ENCODE data around the gene MEF2A.
A peak's percentile ranks its signal among the peaks of the same experiment; 100 is the strongest.
"Not testable (repeated sequence)": the region's sequence is repeated elsewhere in the genome, so short reads cannot be mapped to it uniquely, and the experiment has no call there.

Gene MEF2A

DNA sequence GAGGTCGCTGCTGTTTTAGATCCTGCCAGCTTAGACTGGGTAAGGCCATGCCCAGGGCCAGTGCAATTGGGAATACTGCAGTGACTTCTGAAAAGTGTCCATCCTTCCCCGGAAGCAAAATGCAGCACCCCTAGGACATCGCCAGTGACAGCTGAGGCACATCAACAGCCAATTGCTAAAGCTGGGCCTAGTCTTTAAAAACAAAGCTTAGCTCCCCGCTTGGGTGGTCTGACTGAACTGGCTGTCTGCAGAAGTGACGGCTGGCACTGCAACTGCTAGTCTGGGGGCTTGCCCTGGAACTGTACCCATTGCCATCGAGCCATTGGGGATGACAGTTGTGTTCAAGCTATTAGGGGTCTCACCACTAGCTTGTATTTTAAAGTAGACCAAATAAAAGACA is 163.1 kb downstream of the MEF2A start:
- DNase-seq (ENCODE audit: low read depth, low spot score) = no peak

DNA sequence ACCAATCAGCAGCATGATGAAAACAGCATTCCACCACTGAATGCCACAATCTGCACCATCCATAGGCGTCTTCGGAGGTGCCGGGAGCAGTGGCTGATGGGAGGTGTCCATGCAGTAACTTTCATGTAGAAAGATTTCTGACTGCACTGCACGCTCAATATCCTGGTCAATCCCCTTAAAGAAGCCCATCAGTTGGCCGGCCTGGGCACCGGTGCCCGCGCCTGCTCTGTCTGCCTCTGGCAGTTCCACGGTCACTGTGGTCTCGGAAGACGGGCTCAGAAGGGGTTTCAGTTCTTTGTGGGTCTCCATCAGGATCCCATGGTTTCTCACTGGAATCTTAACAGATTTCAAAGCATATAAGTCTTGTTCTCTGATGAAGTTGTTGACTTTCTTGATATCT is 163.5 kb downstream of the MEF2A start:
- no peak for DNase-seq (ENCODE audit: low read depth, low spot score)

DNA sequence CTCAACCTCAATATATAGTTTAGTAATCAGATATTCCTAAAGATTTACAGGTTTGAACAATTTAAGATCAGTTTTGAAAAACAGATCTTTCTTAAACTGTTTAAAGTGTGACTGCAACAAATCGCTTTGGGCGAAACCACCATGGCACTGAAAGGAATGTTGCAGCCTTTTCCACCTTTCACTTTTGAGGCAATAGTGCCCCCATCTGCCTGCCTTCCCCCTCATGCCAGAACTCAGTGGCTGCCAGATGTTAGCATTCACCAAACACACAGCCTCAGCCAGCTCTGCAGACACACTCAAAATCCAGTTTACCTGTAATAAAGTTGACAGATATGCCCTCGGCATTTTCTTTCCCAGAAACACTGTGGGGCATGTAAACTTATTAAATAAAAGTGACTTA is 164.1 kb downstream of the MEF2A start:
- peak; percentile 63 for DNase-seq (ENCODE audit: low read depth, low spot score)

DNA sequence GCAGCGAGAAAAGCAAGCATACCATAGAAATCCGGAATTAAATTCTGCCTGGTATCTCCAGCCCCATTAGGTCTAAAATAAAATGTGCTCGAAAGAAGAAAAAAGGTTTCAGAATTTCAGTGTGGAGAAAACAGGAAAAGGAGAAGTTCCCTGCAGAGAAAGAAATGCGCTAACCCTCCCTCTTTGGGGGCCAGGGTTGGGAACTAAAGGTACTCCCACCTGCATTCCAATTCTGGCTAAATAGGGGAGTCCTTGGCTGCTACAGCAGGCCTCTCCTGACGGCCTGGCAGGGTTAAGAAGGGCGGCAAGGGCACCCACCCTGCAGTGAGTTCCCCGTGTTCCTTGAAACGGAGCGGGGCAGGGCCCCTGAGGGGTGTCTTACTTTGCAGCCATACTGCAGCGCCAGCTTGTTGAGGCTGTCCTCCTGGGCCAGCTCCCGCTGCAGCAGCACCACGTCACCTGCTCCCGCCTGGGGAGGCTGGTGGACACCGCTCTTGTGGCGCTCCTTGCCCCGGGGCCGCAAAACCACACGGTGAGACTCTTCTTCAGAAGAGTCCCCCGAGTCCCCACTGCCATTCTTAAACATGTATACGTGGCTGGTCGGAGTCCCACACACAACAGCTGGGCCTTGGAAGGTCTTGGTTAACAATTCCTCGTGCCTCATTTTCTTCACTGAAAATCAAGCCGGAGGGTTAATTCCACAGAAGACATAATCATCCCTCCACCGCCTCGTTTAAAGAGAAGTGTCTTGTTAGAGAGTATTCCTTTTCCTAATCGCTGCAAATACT is 165.7 kb downstream of the MEF2A start:
- no peak for DNase-seq (ENCODE audit: low read depth, low spot score)

DNA sequence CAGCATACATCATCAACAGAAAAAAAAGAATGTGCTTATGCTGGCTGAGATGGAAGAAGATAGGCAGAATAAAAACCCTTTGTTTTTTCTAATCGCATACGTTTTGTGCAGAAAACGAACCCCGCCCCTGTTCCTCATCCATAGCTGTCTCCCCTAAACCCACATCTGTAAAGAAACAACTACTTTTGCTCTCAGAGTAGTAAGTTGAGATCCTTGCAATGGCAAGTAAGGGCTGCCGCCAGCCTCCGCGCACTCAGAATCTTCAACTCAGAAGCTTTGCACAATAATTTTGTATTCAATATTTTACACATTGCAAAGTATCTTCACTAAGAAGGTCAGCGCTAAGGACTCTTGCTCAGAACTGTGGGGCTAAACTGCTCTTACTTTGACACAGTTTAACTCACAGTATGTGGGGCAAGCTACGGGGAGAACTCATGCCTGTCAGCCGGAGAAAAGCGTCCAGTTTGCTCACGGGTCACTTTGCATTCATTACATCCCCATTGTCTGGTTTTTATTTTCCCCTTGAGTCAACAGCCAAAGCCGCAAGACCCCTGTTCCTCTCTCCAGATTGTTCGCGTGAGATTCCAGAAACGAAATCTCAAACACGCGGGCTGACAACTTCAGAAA is 166.5 kb downstream of the MEF2A start:
- DNase-seq (ENCODE audit: low read depth, low spot score) = peak; percentile 44

DNA sequence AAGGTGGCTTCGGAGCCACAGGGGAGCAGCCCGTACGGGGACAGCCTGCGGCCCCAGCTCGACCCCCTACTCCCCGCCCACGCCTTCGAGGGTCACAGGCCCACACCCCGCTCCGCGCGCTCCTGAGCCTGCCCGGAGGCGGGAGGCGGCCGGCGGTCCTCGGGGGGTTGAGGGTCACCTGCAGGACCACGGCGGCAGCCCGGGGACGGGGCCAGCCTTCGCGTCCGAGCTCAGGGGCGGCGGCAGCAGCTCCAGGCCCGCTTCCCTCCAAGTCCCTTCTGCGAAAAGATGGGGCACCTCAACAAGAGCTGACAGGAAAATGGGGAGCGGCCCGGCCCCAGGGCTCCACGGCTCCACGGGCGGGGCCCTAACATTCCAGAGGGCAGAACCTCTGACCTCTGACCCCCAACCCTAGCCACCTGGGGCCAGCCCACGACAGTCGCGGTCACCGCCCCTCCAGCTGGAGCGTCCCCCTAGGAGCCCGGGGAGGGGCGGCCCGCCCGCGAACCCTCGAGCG is 167.0 kb downstream of the MEF2A start:
- no peak for DNase-seq (ENCODE audit: low read depth, low spot score)

DNA sequence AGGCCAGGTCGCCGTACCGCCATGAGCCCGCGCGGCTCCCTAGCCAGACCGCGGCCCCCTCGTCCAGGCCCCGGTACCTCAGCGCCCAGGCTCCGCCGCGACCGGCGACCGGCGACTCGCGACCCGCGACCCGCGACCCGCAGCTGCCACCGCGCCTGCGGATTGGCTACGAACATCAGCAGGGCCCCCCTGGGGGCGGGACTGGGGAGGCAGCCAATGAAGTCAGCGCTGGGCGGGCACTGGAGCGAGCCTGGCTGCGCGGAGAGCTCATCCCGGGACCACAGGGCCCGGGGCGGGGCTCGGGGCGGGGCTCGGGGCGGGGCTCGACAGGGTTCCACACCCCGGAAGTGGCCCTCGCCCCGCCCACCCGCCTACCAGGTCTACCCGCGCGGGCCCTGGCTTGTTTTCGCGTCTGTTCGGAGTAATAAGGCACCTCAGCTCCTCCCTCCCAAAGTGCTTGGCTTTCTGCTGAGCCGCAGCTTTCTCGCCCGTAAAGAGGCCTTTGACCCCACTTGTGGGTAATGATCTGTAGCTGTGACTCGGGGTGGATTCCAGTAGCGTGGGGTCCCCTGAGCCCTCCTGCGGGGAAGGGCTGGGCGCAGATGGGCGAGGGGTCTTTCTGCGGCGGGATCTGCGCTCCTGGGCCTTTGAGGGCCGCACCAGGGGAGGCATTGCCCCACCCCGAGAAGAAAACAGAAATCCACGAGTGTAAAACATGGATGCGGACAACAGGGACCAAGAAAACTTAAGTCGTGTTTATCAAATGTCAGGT is 167.7 kb downstream of the MEF2A start, which contains the start of gene LYSMD4:
Gene LYSMD4, minus strand, starts transcription at position 170 of the 772 bp plus-strand sequence. CDS start 1,438 bp downstream, outside the sequence.
- peak; percentile 98 for DNase-seq (ENCODE audit: low read depth, low spot score)

DNA sequence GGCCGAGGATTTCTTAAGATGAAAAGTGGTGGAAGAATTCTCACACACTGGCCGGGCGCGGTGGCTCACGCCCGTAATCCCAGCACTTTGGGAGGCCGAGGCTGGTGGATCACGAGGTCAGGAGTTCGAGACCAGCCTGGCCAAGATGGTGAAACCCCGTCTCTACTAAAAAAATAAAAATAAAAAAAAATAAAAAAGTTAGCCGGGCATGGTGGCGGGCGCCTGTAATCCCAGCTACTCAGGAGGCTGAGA is 168.2 kb downstream of the MEF2A start:
- DNase-seq (ENCODE audit: low read depth, low spot score) = not testable (repeated sequence)

DNA sequence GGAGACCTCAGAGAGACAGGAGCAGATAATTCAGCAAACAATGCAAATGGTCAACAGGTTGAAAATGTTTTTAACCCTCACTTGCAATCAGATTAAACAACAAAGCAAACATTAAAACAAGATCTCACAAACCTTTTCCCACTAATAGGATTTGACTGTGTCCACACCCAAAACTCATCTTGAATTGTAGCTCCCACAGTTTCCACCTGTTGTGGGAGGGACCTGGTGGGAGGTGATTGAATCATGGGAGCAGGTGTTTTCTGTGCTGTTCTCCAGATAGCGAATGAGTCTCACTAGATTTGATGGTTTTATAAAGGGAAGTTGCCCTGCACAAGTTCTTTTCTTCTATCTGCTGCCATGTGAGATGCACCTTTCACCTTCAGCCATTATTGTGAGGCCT is 168.8 kb downstream of the MEF2A start:
- no peak for DNase-seq (ENCODE audit: low read depth, low spot score)

DNA sequence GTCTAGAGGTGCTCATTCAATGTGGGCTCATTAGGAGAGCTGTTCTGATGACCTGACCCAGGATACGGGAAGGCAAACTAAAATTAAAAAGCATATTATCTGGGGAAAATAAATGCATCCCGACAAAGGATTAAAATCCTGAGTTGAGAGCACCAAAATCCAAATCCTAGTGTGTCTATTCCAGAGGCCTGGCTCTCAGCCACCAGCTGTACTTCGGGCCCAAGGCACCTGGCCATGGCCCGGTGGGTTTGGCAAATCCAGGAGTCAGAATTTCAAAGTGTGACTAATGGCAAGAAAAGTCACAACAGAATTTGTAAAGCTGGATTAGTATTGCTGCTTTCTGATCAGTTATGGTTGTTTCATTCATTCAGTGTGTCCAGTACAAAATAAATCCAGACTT is 170.1 kb downstream of the MEF2A start:
- peak; percentile 26 for DNase-seq (ENCODE audit: low read depth, low spot score)

DNA sequence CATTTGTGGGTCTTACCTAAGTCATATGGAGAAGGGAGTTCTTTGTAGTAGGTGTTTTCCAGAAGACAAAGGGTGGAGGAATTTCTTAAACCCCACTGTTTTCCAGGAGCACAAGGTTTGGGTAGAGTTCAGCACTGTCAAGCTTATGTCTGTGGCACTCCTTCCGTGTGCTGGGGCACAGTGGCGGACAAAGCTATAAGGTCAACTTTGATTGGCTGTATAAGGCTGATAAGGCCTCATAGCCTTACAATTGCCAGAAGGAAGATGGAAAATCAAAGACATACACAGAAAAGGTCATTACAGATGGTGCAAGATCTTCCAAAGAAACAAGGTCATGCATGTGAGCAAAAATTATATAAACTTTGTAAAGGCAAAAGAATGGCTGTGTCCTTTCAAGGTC is 170.9 kb downstream of the MEF2A start:
- no peak for DNase-seq (ENCODE audit: low read depth, low spot score)

DNA sequence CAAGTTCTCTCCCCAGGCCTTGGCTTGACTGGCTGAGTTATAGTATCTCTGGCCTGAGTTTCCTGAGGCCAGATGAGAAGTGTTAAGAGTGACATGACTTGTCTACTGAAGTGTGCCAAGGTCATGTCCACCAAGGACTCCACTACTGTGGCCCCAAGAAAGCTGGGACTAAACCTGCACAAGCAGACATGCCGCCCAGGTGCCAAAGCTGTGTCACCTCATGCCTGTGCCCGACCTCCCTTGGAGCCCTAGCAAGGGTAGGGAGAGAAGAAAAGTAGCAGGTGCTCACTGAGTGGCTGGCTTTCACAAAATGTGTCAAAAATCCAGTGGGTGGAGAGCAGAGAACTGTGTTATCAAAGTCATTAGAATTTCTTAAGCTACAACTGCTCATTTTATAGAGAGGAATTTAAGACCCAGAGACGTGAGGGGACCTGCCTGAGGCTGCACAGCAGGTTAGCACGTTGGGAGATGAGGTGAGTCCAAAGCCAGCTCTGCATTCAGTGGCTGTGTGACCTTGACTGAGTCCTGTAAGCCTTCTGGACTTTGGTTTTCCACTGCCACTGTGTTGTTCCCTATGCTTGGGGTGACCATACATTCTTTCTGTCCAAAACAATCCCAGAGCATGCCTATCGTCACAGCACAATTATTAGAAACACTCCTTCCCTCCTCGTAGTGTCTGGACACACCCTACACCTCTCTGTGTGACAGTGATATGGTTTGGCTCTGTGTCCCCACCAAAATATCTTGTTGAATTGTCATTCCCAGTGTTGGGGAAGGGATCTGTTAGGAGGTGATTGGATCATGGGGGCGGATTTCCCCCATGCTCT is 172.4 kb downstream of the MEF2A start:
- no peak for DNase-seq (ENCODE audit: low read depth, low spot score)

DNA sequence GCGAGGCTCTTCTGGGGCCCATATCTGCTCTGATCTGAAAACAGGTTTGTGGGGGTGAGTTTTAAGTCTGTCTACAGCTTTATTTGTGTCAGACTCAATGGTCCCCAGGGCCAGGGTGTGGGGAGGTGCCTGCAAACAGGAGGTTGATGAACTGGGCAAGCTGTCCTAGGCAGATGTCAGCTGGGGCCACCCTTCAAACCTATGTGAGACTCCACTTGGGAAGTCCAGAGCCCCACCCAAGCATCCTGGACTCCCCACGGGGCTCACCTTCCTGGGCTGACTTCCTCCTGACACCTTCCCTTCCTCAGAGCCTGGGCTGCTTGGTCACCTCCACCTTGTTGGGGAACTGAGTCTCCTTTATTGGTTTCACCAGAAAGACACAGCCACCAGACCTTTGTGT is 176.1 kb downstream of the MEF2A start:
- no peak for DNase-seq (ENCODE audit: low read depth, low spot score)

DNA sequence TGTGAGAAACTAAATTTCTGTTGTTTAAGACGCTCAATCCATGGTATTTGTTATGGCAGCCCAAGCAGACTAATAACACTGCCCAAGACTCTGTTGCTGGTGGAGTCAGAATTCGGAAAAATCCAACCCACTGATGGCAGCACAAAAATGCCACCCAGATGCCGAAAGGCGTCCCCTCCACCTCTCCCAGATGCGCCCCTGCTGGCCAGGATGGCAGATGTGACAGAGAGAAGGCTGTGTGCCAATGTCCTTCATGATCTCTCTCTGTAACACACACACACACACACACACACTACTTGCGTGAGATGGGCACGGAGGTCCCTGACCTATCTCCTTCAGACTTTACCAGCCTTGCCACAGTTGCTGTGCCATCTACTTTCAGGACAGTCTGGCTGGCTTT is 178.4 kb downstream of the MEF2A start:
- no peak for DNase-seq (ENCODE audit: low read depth, low spot score)

DNA sequence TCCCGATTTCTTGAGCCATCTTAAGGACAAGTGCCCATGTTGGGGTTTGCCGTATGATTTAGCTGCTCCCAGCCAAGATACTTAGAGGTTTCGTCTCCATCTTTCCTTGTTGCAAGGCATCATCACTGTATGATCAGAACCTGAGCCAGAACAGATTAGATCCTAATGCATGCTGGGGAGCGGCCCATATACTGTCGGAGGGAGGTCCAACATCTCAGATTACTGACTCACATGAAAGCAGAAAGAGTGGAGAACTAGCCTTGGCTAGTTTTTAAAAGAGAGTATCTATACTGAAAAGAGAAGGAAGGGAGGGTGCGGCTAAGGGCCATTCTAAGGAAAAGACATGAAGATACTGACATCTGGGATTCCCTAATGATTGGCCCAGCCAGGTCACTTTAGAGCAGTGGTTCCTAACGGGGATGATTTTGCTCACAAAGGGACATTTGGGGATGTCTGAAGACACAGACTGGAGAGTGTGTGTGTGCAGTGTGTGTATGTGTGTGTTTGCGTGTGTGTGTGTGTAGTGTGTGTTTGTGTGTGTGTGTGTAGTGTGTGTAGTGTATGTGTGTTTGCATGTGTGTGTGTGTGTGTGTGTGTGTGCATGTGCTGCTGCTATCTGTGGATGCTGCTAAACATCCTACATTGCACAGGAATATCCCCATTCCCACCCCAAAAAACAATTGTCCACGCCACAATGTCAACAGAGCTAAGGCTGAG is 179.7 kb downstream of the MEF2A start:
- DNase-seq (ENCODE audit: low read depth, low spot score) = no peak

DNA sequence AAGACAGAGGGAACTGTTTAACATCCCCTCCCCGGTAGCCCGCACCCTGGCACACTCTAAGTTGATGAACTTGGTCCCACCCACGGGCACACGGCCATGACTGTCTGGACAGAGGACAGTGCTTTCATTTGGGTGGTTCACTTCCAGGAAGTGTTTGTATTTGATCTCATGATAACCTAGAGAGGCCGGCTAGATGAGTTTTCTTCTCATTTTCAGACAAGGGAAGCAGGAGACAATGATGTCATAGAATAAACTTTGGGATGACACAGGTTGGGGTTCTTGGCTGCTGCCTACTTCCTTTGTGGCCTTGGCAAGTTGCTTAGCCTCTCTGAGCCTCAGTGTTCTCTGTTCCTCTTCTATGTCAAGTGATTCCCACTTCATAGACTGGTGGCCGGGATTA is 183.6 kb downstream of the MEF2A start:
- no peak for DNase-seq (ENCODE audit: low read depth, low spot score)

DNA sequence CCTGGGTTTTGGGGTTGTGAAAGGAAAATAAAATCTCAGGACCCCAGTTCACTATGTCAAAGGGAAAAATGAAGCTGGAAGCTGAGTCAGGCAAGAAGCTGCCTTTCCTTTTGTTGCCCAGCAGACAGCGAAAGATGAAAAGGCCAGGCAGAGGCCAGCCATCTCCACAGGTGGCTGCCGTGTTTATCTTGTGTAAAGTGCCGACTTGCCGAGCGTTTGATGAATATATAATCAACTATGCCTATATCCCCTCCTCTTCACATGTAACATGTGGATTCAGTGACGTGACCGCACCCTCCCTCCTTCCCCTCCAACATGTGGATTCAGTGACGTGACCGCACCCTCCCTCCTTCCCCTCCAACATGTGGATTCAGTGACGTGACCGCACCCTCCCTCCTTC is 184.5 kb downstream of the MEF2A start:
- DNase-seq (ENCODE audit: low read depth, low spot score) = not testable (repeated sequence)

DNA sequence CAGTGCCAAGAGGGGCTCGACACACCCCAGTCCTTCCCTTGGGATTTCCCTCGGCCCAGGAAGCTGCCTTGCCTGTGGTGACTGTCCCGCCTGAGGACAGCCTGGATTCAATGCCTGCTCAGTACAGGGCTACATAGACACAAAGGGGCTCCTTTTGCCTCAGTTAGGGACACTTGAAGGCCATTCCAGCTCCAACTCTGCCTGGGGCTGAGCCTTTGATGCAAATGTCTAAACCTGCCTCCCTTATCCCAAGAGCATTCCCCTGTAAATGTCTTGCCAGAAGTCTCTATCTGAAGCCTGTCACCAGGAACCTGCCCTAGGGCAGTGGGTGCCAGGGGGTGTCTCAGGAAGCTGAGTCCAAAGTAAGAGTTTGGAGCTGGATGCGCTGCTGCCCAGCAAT is 186.8 kb downstream of the MEF2A start:
- no peak for DNase-seq (ENCODE audit: low read depth, low spot score)

DNA sequence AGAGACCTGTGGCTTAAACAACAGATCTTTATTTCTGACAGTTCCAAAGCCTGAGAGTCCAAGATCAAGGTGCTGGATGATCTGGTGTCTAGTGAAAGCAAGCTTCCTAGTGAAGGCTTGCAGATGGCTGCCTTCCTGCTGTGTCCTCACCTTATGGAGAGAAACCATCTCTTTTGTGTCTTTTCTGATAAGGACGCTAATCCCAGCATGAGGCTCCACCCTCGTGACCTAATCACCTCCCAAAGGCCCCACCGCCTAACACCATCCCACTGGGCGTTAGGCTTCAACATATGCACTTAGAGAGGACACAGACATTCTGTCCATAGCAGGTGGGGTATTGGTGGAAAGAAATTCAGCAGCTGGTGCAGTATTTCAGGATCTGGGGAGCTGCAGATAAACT is 187.3 kb downstream of the MEF2A start:
- no peak for DNase-seq (ENCODE audit: low read depth, low spot score)

DNA sequence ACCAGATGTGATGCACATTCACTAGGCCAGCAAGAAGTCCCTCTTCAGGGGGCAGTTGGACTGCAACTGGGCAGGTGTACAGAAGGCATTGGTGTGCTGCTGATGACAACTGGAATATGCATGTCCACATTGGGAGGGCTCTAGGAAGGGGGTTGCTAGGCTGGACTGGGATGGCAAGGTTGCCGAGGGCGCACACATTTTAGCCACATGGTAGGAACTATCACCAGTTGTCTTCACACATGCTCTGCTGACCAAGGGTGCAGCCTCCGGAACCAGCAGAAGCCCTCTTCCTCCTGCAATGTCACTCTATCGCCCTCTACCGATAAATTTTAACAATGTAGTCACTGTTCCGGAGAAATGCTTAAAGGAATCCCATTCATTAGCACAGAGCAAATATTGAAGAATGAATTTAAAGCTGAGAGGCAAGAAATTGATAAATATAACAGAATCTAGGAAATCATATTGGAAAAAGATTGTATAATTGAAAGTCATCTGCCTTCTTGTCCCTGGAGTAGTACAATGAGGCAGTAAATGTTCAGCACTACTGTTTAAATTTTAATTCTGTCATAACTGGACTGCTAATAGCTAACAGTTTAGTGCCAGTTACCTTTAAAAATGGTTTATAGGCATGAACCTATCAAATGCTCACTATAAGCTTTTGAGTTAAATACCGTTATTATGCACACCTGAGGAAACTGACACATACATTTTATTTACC is 190.1 kb downstream of the MEF2A start:
- peak; percentile 79 for DNase-seq (ENCODE audit: low read depth, low spot score)
